Measurements from ENCODE around the gene RYR2. TPM values are rescaled to one million over a fixed set of nuclear protein-coding genes. Genes with fewer than 3 reads are reported as not detected.
"Not testable (repeated sequence)": the region's sequence is repeated elsewhere in the genome, so short reads cannot be mapped to it uniquely, and the experiment has no call there.

The RYR2 gene
- total RNA-seq, 2 experiments from 2014 or later = 0.08 to 0.13 TPM

- POLR2A ChIA-PET = no interaction called here
Observed at GRCh38 chr1:237237721-237238120, 195.7 kb downstream of the RYR2 start.

GRCh38 chr1:237239248-237239647, 197.3 kb downstream of the RYR2 start:
- POLR2A ChIA-PET = no interaction called here

More at GRCh38 chr1:237237721-237238120, 195.7 kb downstream of the RYR2 start:
- CTCF ChIA-PET = no interaction called here

GRCh38 chr1:237241038-237241437, 199.1 kb downstream of the RYR2 start:
- ChIA-PET POLR2A (no interaction called here), CTCF (no interaction called here)

More at GRCh38 chr1:237239248-237239647, 197.3 kb downstream of the RYR2 start:
- CTCF ChIA-PET = no interaction called here

DNA sequence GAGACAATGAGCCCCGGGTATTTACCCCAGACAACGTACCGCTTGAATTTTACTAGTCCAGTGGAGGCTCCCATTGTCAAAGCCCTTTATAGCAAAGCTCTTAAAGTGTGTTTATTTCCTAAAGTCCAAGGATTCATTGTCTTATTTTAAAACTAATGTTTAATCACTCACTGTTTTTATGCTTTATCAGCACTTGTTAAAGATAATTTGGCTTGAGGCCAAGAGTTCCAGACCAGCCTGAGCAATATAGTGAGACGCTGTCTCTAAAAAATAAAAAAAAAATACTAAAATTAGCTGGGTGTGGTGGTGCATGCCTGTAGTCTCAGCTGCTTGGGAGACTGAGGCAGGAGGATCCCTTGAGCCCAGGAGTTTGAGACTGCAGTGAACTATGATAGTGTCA, 202.8 kb downstream of the RYR2 start:
- ChIA-PET POLR2A (no interaction called here), CTCF (interaction anchor here (0.6 kb wide), 1 partner anchor 1008 kb away, joined by 3 read pairs; no protein-coding TSS in a partner anchor)

DNA sequence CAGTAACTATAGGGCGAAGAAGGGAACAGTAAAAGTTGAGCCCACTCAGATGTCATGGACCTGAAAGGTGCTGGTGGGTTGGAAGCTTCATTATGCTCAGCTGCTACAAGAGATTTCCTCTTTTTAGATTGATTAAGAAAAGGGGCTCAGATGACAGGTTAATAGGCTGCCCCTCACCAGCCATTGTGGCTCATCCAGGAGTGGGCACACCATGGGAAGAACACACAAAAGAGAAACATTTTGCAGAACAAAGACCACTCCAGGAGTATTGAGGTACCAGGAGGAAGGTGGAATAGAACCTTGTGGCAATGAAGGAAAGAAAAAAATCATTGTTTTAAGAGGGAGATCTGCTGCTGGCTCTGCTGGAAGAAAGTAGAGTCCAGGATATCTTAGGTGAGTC, 205.5 kb downstream of the RYR2 start:
- CTCF ChIA-PET = no interaction called here
- POLR2A ChIA-PET = no interaction called here

DNA sequence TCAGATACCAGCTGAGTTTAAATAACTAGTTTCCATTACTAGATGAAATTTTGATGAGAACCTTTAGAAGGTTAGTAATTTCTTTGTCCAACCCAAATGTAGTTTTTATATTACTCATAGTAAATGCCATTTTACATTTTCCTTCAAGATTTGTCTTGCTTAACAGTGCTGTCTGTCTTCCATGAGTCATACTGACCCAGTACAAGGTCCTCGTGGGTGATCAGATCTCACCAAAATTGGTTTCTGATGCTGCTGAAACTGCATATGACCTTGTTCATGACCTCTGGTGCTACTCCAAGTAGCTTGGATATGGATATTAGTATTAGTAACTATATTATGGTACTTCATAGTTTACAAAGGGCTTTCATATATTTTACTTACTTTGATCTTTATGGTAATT, 207.1 kb downstream of the RYR2 start:
- CTCF ChIA-PET = no interaction called here

DNA sequence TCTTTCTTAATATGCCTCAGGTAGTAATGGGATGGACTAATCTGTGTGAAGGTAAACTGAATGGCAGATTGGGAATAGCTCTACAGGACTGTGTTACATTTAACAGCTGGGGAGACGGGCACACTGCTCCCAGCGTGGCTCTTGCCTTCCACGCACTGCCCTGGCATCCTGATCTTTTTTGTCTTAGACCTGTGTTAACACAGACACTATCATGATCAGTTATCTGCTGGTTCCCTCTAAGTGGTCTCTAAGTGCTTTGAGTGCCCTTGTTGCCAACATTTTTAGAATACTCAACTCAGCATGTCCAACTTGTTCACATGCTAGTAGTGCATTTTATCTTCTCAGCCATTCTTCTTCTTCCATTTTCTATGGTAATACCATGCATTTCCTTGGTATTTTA, 208.1 kb downstream of the RYR2 start:
- ChIA-PET POLR2A (no interaction called here), CTCF (no interaction called here)

More for the DNA sequence above, 207.1 kb downstream of the RYR2 start:
- POLR2A ChIA-PET = no interaction called here

GRCh38 chr1:237255071-237255470, 213.1 kb downstream of the RYR2 start:
- POLR2A ChIA-PET = no interaction called here
- CTCF ChIA-PET = no interaction called here

- POLR2A ChIA-PET = no interaction called here
- CTCF ChIA-PET = no interaction called here
Observed at GRCh38 chr1:237258871-237259270, 216.9 kb downstream of the RYR2 start.

DNA sequence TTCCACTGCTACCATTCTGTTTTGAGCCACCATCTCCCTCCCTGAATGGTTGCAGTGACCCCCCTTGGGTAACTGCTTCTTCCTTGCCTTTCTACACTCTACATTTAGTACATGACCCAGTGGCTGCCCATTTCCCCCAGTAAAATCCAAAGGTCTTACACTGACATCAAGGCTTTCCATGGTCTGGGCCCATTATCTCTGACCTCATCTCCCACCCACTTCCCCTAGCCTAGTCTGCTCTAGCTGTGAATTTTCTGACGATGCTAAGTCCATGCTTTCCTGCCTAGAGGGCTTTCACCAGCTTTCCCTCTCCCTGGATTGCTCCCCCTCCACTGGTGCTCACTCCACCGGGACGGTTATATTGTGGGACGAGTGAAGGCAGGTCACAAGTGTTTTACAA, 219.2 kb downstream of the RYR2 start:
- ChIA-PET POLR2A (no interaction called here), CTCF (no interaction called here)

- CTCF ChIA-PET = no interaction called here
- POLR2A ChIA-PET = no interaction called here
Observed at GRCh38 chr1:237267743-237268142, 225.8 kb downstream of the RYR2 start.

DNA sequence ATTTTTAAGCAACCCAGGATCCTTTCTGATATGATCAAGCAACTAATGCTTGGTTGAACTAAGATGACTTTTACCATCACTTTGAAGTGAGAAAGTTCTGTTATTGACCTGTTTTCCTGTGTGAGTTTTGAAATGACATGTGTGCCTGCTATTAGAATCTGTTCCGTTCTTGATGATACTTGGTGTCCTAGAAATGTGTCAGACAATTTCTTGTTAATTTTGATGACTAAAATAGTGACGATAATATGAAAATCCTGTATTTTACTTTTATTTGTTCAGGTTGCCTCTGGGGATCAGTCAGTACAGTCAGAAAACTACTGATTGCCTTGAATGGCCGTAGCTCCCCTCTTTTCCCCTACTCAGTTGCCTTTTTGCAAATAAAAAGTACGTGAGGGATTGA, 228.0 kb downstream of the RYR2 start:
- POLR2A ChIA-PET = no interaction called here
- CTCF ChIA-PET = no interaction called here

DNA sequence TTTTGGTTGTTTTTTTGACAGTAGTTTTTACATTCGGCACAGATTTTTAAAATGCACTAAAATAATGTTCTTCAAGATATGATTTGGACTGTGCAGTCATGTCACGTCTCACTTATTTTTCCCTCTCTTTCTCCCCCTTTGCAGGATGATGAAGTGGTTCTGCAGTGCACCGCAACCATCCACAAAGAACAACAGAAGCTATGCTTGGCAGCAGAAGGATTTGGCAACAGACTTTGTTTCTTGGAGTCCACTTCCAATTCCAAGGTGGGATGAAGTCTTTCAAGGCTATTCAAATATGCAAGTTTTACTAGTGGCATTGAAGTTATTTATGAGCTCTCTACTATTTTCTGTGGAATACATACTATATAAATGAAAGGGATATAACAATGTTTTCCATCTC, 228.4 kb downstream of the RYR2 start:
- CTCF ChIA-PET = no interaction called here
- POLR2A ChIA-PET = no interaction called here

- CTCF ChIA-PET, POLR2A ChIA-PET: not testable (repeated sequence)
Observed at GRCh38 chr1:237277994-237278393, 236.0 kb downstream of the RYR2 start.

DNA sequence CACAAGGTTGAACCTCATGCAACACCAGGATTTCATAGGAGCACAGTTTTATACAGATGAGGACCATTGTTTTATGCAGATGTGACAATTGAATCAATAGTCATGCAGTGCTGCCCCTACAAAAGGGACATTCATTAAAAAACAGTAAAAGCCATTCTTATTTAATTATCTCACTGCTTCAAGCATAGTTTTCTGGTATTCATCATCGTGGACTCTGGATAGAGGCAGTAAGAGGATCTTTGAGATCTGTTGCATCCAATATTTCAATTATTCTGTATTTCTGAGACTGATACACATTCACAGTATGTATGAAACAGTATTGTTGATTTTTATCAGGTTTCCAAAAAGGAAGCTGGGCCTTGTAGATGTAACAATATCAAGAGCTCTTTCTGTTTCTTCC, 237.6 kb downstream of the RYR2 start:
- POLR2A ChIA-PET = no interaction called here
- CTCF ChIA-PET = no interaction called here

- ChIA-PET CTCF (no interaction called here), POLR2A (no interaction called here)
Observed at GRCh38 chr1:237281481-237281880, 239.5 kb downstream of the RYR2 start.

- CTCF ChIA-PET = no interaction called here
- POLR2A ChIA-PET = no interaction called here
Observed at GRCh38 chr1:237282208-237282783, 240.3 kb downstream of the RYR2 start.

DNA sequence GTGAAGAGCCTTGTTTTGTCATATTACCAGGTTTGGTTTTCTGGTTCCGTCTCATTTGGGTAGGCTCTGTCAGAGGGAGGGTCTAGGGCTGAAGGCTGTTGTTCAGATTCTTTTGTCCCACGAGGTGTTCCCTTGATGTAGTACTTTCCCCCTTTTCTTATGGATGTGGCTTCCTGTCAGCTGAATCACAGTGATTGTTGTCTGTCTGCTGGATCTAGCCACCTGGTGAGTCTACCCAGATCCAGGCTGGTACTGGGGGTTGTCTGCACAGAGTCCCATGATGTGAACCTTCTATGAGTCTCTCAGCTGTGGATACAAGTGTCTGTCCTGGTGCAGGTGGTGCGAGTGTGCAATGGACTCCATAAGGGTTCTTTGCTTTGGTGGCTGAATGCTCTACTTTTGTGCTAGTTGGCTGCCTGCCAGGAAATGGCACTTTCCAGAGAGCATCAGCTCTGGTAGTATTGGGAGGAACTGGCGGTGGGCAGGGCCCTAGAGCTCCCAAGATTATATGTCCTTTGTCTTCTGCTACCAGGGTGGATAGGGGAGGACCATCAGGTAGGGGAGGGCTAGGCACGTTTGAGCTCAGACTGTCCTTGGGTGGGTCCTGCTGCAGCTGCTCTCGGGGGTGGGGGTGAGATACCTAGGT, 246.0 kb downstream of the RYR2 start:
- CTCF ChIA-PET = no interaction called here

DNA sequence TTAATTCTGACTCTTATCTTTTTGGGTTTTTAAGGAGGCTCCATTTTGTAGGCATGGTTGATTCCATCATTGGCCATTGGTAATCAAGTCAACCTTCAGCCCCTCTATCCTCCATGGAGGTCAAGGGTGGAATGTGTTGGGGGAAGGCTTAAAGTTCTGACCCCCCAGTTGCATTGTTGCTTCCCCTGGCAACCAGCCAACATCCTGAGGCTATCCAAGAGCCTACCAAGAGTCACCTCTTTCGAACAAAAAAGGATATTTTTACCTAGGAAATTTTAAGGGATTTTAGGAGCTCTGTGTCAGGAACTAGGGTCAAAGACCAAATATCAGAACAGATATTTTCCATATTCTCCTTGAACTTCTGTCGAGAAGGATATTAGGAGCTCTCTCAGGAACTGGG, 251.8 kb downstream of the RYR2 start:
- CTCF ChIA-PET = no interaction called here
- POLR2A ChIA-PET = no interaction called here

More for the DNA sequence above, 246.0 kb downstream of the RYR2 start:
- POLR2A ChIA-PET = no interaction called here

DNA sequence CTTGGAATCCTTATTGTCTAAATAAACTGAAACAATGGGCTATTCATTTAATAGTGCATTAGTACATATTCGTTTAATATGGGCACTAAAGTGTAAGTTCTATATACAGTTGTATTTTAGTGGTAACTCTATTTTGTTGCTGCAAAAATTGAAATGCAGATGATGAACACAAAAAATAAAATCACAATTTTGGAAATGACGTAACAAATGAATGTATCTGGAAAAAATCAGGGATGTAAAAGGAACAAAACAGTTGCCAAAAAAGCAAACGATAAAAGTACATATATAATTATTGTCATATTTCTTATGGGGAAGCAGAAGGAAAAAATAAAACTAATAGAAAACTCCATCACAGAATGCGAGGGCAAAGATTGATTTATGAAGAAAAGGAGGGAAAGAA, 254.9 kb downstream of the RYR2 start:
- POLR2A ChIA-PET = no interaction called here
- CTCF ChIA-PET = no interaction called here

- ChIA-PET POLR2A (no interaction called here), CTCF (no interaction called here)
Observed at GRCh38 chr1:237300642-237301041, 258.7 kb downstream of the RYR2 start.

DNA sequence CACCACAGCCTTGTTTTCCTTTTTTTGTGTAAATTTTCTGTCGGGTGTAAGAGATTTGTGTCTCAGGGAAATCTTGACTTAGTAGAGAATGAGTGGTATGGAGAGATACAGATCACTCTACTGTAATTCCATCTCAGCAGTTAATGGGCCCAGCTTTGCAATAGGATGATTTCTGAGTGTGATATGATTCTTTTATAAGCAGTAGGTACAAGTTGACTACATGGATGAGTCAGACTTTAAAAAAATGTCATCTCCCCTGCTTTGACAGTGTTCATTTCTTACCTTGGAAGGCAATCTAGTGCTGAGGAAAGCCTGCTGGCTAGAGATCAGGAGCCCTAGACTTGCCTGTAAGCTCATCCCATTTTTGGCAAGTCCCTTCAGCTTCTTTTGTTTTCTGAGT, 261.9 kb downstream of the RYR2 start:
- CTCF ChIA-PET = no interaction called here
- POLR2A ChIA-PET = no interaction called here
